Karpas-422 (cell line): ENCODE results near the gene CXCL8. TPM values are rescaled to one million over a fixed set of nuclear protein-coding genes. Genes with fewer than 3 reads are reported as not detected.

ENCODE experiments used
- DNase-seq: peaks from one replicate; pipeline ENCODE4 v3.0.0-alpha.2; 2015
- H2AFZ ChIP-seq: fragments of 200-600 bp; sonication (generic); 2 replicates; pipeline ENCODE4 v1.6.1; 2014; ENCODE audit warnings: antibody characterized with exemption, low read length, mixed read lengths
- H3K27ac ChIP-seq: fragments of 200-600 bp; sonication (generic); 2 replicates; pipeline ENCODE4 v1.5.1; 2014; ENCODE audit warnings: mild to moderate bottlenecking, low read length, moderate library complexity
- H3K27me3 ChIP-seq: fragments of 200-600 bp; sonication (generic); 2 replicates; pipeline ENCODE4 v1.6.1; 2014; ENCODE audit warnings: low read length, mixed read lengths
- H3K36me3 ChIP-seq: fragments of 200-600 bp; sonication (generic); 2 replicates; pipeline ENCODE4 v1.6.1; 2014; ENCODE audit warnings: low read length, mixed read lengths; ENCODE audit not compliant: insufficient read depth
- H3K4me1 ChIP-seq: fragments of 200-600 bp; sonication (generic); 2 replicates; pipeline ENCODE4 v1.6.1; 2014; ENCODE audit warnings: mild to moderate bottlenecking, low read length, mixed read lengths
- H3K4me2 ChIP-seq: fragments of 200-600 bp; sonication (generic); 2 replicates; pipeline ENCODE4 v1.6.1; 2014; ENCODE audit warnings: low read length, low read depth, mild to moderate bottlenecking; ENCODE audit not compliant: poor library complexity, severe bottlenecking
- H3K4me3 ChIP-seq: fragments of 200-600 bp; sonication (generic); 2 replicates; pipeline ENCODE4 v1.5.1; 2014; ENCODE audit warnings: mild to moderate bottlenecking, antibody characterized with exemption, low read length, mixed read lengths
- H3K79me2 ChIP-seq: fragments of 200-600 bp; sonication (generic); 2 replicates; pipeline ENCODE4 v1.6.1; 2014; ENCODE audit warnings: mild to moderate bottlenecking, low read length, mixed read lengths
- H3K9ac ChIP-seq: fragments of 200-600 bp; sonication (generic); 2 replicates; pipeline ENCODE4 v1.6.0; 2014; ENCODE audit warnings: low read length
- H3K9me2 ChIP-seq: fragments of 200-600 bp; sonication (generic), shearing (Covaris generic); replicated peaks from 2 replicates; pipeline ENCODE4 v1.6.0; 2014; ENCODE audit warnings: mild to moderate bottlenecking, low read length, moderate library complexity; ENCODE audit not compliant: insufficient read depth
- H3K9me3 ChIP-seq: fragments of 300-700, 200-600 bp; sonication (generic); 2 replicates; pipeline ENCODE4 v1.6.1; 2014; ENCODE audit warnings: low read length, mixed read lengths
- H4K20me1 ChIP-seq: fragments of 200-600 bp; sonication (generic); 2 replicates; pipeline ENCODE4 v1.6.1; 2014; ENCODE audit warnings: mild to moderate bottlenecking, antibody characterized with exemption, low read length, low read depth; ENCODE audit not compliant: insufficient read depth
- total RNA-seq: library from RNA; depleted of rRNA; stranded (reverse); fragments of >200 nt; shearing (Covaris generic); gene quantifications from 2 replicates; pipeline ENCODE4 v1.2.3, GENCODE V29; 2014; ENCODE audit warnings: low replicate concordance

CXCL8 gene
- total RNA-seq, 1 experiment from 2014 or later = not detected

DNA sequence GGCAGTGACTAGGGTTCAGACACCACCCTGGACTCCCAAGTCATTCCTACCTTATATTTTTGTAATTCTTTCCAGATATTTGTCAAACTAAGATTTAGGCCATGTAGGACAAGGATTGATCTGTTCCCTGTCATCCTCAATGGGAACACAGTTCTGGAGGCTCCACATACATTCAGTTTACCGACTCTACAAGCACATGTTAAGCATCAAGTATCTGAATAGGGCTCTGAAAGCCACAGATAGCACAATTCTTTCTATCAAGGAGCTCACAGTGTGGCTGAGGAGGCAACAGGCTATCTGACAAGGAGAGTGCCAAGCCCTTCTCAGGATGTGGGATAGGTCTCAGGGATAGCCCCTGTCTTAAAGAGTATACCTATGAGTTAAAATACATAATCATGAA, 37.0 kb upstream of the CXCL8 start:
- Histone ChIP-seq H3K27ac (no peak overlapping the region), H3K36me3 (no peaks in the 10 kb centered on the region), H3K4me1 (no peaks in the 10 kb centered on the region), H3K27me3 (no peaks in the 10 kb centered on the region), H3K4me3 (no peak overlapping the region), H2AFZ (no peak overlapping the region), H3K79me2 (no peaks in the 10 kb centered on the region), H3K9me3 (no peaks in the 10 kb centered on the region), H3K9me2 (no peaks in the 10 kb centered on the region), H4K20me1 (no peaks in the 10 kb centered on the region), H3K4me2 (no peak overlapping the region), H3K9ac (no peak overlapping the region)
- no peak for DNase-seq

DNA sequence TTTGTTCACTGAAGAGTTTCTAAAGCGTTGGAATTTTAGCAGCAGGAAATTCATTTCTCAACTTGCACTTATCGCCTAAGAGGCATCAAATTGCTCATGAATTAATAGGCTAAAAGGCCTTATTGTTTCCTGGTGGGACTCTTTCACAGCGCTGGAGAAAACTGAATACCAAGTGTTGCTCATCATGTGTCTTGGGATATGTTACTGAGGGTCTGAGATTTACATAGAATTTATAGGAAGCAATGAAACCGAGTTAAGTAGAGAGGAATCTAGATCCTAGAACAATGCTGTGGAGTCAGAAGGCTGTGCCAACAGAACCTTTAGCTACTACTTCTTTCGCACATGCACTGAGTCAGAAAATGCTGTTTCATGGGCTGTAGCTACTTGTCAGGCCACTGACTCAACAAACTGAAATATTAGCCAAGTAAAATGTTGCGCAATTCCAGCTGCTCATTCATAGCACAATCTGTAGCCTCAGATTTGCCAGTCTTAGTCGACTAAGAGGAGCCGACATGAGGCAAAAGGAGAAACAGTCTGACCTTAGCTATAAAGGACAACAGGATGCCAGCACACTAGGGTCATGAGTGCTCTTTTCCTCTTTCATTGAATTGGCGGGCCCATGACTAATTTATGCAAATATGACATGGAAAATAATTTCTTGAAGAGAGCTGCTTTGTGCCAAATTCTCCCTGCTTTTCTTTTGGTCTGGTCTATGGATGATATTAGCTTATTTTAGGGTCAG, 35.9 kb upstream of the CXCL8 start:
- Histone ChIP-seq H2AFZ (no peak overlapping the region), H3K79me2 (no peaks in the 10 kb centered on the region), H3K9me2 (no peaks in the 10 kb centered on the region), H3K4me3 (no peak overlapping the region), H3K4me1 (no peaks in the 10 kb centered on the region), H3K9ac (no peak overlapping the region), H3K27ac (no peak overlapping the region), H3K4me2 (no peak overlapping the region), H3K27me3 (no peaks in the 10 kb centered on the region), H3K36me3 (no peaks in the 10 kb centered on the region), H3K9me3 (no peaks in the 10 kb centered on the region), H4K20me1 (no peaks in the 10 kb centered on the region)
- no peak for DNase-seq

GRCh38 chr4:73705056-73705432, 35.3 kb upstream of the CXCL8 start:
- H3K9ac ChIP-seq = no peak overlapping the region
- no peaks in the 10 kb centered on the region for H3K36me3 ChIP-seq
- H3K27me3 ChIP-seq = no peaks in the 10 kb centered on the region
- H2AFZ ChIP-seq = no peak overlapping the region
- H3K4me3 ChIP-seq = no peak overlapping the region
- no peaks in the 10 kb centered on the region for H3K79me2 ChIP-seq
- H3K27ac ChIP-seq = no peak overlapping the region
- no peak overlapping the region for H3K4me2 ChIP-seq
- H3K9me3 ChIP-seq = no peaks in the 10 kb centered on the region
- no peaks in the 10 kb centered on the region for H3K4me1 ChIP-seq
- H4K20me1 ChIP-seq = no peaks in the 10 kb centered on the region
- DNase-seq = no peak
- no peaks in the 10 kb centered on the region for H3K9me2 ChIP-seq

GRCh38 chr4:73705721-73706120, 34.6 kb upstream of the CXCL8 start:
- Histone ChIP-seq H3K27me3 (no peaks in the 10 kb centered on the region), H3K4me3 (no peak overlapping the region), H2AFZ (no peak overlapping the region), H3K4me1 (no peaks in the 10 kb centered on the region), H3K9me3 (no peaks in the 10 kb centered on the region), H3K36me3 (no peaks in the 10 kb centered on the region), H3K79me2 (no peaks in the 10 kb centered on the region), H3K9me2 (0 out of 2 replicates have a peak, but pooled peaks cover 4% of the 10 kb centered on the region), H3K4me2 (no peak overlapping the region), H4K20me1 (no peaks in the 10 kb centered on the region), H3K27ac (no peak overlapping the region), H3K9ac (no peak overlapping the region)
- DNase-seq = no peak

DNA sequence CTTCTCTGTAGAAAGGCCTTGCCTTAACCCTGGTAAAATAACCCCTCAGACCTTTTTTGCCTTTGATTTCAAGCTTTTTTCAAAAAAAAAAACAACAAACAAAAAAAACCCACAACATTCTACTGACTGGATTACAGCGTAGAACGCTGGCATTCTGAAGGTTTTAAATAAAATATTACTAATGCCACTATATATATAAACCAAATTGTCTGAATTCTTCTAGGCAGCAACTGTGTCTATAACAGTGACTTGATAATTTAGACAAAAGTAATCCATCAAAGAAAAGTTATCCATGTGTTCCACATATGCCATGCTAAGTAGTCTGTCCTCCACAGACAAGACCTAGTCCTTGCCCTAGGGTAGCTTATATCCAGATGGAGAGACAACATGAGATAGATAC, 33.6 kb upstream of the CXCL8 start:
- H3K79me2 ChIP-seq = no peaks in the 10 kb centered on the region
- H3K9me3 ChIP-seq = no peaks in the 10 kb centered on the region
- H3K27ac ChIP-seq = no peak overlapping the region
- no peak overlapping the region for H2AFZ ChIP-seq
- H3K36me3 ChIP-seq = no peaks in the 10 kb centered on the region
- H3K4me2 ChIP-seq = no peak overlapping the region
- no peaks in the 10 kb centered on the region for H3K4me1 ChIP-seq
- no peak overlapping the region for H3K4me3 ChIP-seq
- H3K9me2 ChIP-seq = 0 out of 2 replicates have a peak, but pooled peaks cover 4% of the 10 kb centered on the region
- no peaks in the 10 kb centered on the region for H3K27me3 ChIP-seq
- DNase-seq = no peak
- H4K20me1 ChIP-seq = no peaks in the 10 kb centered on the region
- H3K9ac ChIP-seq = no peak overlapping the region

GRCh38 chr4:73707269-73707875, 33.0 kb upstream of the CXCL8 start:
- Histone ChIP-seq H3K4me1 (no peaks in the 10 kb centered on the region), H3K9me3 (no peaks in the 10 kb centered on the region), H3K4me3 (no peak overlapping the region), H3K9ac (no peak overlapping the region), H3K79me2 (no peaks in the 10 kb centered on the region), H3K36me3 (no peaks in the 10 kb centered on the region), H2AFZ (no peak overlapping the region), H3K9me2 (0 out of 2 replicates have a peak, but pooled peaks cover 4% of the 10 kb centered on the region), H3K27me3 (no peaks in the 10 kb centered on the region), H3K27ac (no peak overlapping the region), H4K20me1 (no peaks in the 10 kb centered on the region), H3K4me2 (no peak overlapping the region)
- no peak for DNase-seq

GRCh38 chr4:73707918-73708577, 32.3 kb upstream of the CXCL8 start:
- no peak overlapping the region for H3K9ac ChIP-seq
- H3K4me1 ChIP-seq = no peaks in the 10 kb centered on the region
- no peaks in the 10 kb centered on the region for H3K9me3 ChIP-seq
- H3K36me3 ChIP-seq = no peaks in the 10 kb centered on the region
- H3K4me3 ChIP-seq = no peak overlapping the region
- H3K9me2 ChIP-seq = 0 out of 2 replicates have a peak, but pooled peaks cover 4% of the 10 kb centered on the region
- no peak overlapping the region for H2AFZ ChIP-seq
- H3K27me3 ChIP-seq = no peaks in the 10 kb centered on the region
- H3K27ac ChIP-seq = no peak overlapping the region
- H3K4me2 ChIP-seq = no peak overlapping the region
- H3K79me2 ChIP-seq = no peaks in the 10 kb centered on the region
- DNase-seq = no peak
- H4K20me1 ChIP-seq = no peaks in the 10 kb centered on the region

- H3K79me2 ChIP-seq = no peaks in the 10 kb centered on the region
- H3K27me3 ChIP-seq = no peaks in the 10 kb centered on the region
- no peaks in the 10 kb centered on the region for H3K36me3 ChIP-seq
- no peak overlapping the region for H2AFZ ChIP-seq
- 0 out of 2 replicates have a peak, but pooled peaks cover 4% of the 10 kb centered on the region for H3K9me2 ChIP-seq
- H3K4me3 ChIP-seq = no peak overlapping the region
- H3K9ac ChIP-seq = no peak overlapping the region
- H3K4me2 ChIP-seq = no peak overlapping the region
- no peaks in the 10 kb centered on the region for H3K4me1 ChIP-seq
- no peaks in the 10 kb centered on the region for H3K9me3 ChIP-seq
- H3K27ac ChIP-seq = no peak overlapping the region
- H4K20me1 ChIP-seq = no peaks in the 10 kb centered on the region
- DNase-seq = no peak
Observed at GRCh38 chr4:73709451-73710033, 30.8 kb upstream of the CXCL8 start.
